Measurements from ENCODE around the gene FUT8. TPM values are rescaled to one million over a fixed set of nuclear protein-coding genes. Genes with fewer than 3 reads are reported as not detected.

FUT8 gene
- total and polyA plus RNA-seq, 2 of the 8 experiments (the other 6 are each of a cell fraction or from before 2014, with no cell fraction given) = 10.5 to 25.1 TPM

DNA sequence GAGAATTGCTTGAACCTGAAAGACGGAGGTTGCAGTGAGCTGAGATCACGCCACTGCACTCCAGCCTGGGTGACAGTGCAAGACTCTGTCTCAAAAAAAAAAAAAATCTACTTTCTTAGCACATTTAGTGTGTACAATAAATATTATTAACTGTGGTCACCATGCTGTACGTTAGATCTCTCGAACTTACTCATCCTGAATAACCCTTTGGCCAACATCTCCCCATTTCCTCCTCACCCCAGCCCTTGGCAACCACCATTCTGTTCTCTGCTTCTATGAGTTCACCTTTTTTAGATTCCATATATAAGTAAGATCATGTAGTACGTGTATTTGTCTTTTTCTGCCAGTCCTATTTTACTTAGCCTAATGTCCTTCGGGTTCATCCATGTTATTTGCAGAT lies 13.4 kb downstream of the FUT8 start (continued):
- TF ChIP-seq CHD7 (IDR thresholded peaks at IDR 0.05; ENCODE audit: insufficient replicate concordance, low read length) (no peak), BRCA1 (IDR thresholded peaks at IDR 0.05; ENCODE audit: low read depth, low read length) (no peak), NANOG (IDR thresholded peaks at IDR 0.05; ENCODE audit: insufficient read depth, low read depth, low read length, poor library complexity, severe bottlenecking) (no peak), JUN (IDR thresholded peaks at IDR 0.05; ENCODE audit: low read depth, low read length) (no peak), CREB1 (IDR thresholded peaks at IDR 0.05) (no peak), TEAD4 (IDR thresholded peaks at IDR 0.05; ENCODE audit: low read depth, low read length) (no peak), BCL11A (IDR thresholded peaks at IDR 0.05; ENCODE audit: low read depth in 2 of 2, low read length in 2 of 2) (no peak), SP1 (IDR thresholded peaks at IDR 0.05; ENCODE audit: low read depth, low read length) (no peak), SRF (IDR thresholded peaks at IDR 0.05; ENCODE audit: low read depth, low read length) (no peak)

All from H1 (cell line).